NCI-H1048 (cell line): ENCODE data around the gene ZNF100.
"Not testable (repeated sequence)": the region's sequence is repeated elsewhere in the genome, so short reads cannot be mapped to it uniquely, and the experiment has no call there.

Experiments
- DNase-seq: peaks from one replicate; lab custom pipeline; 2025; lab: John Stamatoyannopoulos, UW

ZNF100 gene

GRCh38 chr19:21704320-21704719, 63.1 kb downstream of the ZNF100 start:
- DNase-seq = no peak

GRCh38 chr19:21699197-21699596, 68.2 kb downstream of the ZNF100 start:
- no peak for DNase-seq

- DNase-seq = no peak
Measured at GRCh38 chr19:21698215-21698614, 69.2 kb downstream of the ZNF100 start.

- no peak for DNase-seq
Measured at GRCh38 chr19:21697698-21698097, 69.7 kb downstream of the ZNF100 start.

- no peak for DNase-seq
Measured at GRCh38 chr19:21694171-21694906, 73.0 kb downstream of the ZNF100 start.

- DNase-seq = no peak
Measured at GRCh38 chr19:21693399-21693798, 74.0 kb downstream of the ZNF100 start.

- no peak for DNase-seq
Measured at GRCh38 chr19:21691661-21692060, 75.7 kb downstream of the ZNF100 start.

- no peak for DNase-seq
Measured at GRCh38 chr19:21688464-21688863, 78.9 kb downstream of the ZNF100 start.

GRCh38 chr19:21680671-21681070, 86.7 kb downstream of the ZNF100 start:
- DNase-seq = no peak

- no peak for DNase-seq
Measured at GRCh38 chr19:21680026-21680425, 87.4 kb downstream of the ZNF100 start.

GRCh38 chr19:21677696-21678418, 89.5 kb downstream of the ZNF100 start:
- no peak for DNase-seq

GRCh38 chr19:21674454-21674853, 92.9 kb downstream of the ZNF100 start:
- DNase-seq = no peak

GRCh38 chr19:21673479-21673878, 93.9 kb downstream of the ZNF100 start:
- not testable (repeated sequence) for DNase-seq
